Iris pigment epithelial cell (primary cell): ENCODE measurements around the gene CENPQ.
"Not testable (repeated sequence)": the region's sequence is repeated elsewhere in the genome, so short reads cannot be mapped to it uniquely, and the experiment has no call there.

Experiments used
- DNase-seq: peaks from one replicate; pipeline ENCODE4 v3.0.0-alpha.2; 2011; ENCODE audit warnings: low read depth

Gene CENPQ, protein sequence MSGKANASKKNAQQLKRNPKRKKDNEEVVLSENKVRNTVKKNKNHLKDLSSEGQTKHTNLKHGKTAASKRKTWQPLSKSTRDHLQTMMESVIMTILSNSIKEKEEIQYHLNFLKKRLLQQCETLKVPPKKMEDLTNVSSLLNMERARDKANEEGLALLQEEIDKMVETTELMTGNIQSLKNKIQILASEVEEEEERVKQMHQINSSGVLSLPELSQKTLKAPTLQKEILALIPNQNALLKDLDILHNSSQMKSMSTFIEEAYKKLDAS

DNA sequence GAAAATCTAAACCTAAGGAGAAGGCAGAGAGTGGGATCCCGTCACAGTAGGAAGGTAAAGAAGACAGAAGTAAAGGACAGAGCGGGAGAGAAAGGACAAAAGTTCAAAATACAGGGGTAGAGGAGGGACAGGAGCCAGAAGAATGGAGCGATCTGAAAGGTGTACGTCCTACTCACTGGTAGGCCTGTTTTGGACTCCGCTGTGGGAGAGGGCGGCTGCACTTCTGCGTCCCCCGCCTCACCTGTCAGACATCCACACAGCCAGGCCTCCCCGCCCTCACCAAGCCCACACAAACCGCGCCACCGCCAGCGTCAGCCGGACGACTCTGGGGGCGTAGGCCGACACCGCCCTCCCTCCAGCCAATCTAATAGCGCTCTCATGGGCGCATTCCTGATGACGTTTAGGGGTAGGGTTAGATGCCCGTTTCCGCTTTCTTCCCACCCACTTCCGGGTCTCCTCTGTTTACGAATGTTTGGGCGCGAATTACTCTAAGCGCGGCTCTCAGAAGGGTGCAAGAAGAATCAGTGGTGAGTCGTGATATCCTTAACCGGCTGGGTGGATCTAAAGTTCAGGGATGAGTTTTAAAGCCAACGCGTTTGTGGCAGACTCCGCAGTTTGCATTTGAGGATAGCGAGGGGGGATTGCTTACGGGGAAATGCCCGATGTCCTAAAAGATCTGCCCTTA lies at the start of gene CENPQ, which contains the start of gene MMUT:
Gene CENPQ (plus strand): TSS at position 444 of the 685 bp plus-strand sequence. CDS start 6,807 bp downstream, outside the sequence.
Gene MMUT (minus strand): TSS at position 327 of the 685 bp plus-strand sequence. CDS start 3,787 bp downstream, outside the sequence.
- peak; percentile 95 for DNase-seq

DNA sequence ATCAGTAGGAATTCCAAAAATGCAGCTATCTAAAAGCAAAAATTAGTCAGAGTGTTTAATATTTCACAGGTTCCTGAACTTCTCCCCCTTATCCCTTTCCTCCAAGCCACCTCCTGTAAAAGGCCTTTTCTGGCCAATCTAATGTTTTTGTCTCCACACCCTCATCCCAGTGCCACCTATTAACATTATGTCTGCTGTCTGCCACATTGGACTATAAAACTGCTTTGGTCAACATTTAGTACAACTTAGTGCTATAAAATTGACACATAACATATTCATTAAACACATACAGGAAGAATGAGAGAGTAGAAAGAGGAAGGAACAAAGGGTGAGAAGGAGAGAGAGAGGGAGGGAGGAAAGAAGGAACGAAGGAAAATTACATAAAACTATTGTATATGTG lies 47.8 kb upstream of the CENPQ start:
- no peak for DNase-seq

DNA sequence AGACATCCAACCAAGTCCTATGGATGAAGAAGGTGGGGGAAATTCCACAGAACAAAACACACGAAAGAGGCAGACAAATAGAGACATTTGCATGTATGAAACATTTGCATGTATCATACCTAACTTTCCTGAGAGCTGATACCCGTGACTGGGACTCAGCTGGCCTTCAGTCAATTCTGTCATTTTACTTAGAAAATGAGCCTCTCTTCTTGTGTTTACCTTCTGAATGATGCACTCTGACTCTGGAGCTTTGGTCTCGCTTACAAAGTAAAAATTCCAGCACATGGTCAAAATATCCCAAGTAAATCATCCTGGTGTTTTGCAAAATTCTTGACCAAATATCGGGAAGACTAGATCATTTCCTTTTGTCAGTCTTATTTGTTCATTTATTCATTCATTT lies 47.0 kb upstream of the CENPQ start:
- DNase-seq = no peak

DNA sequence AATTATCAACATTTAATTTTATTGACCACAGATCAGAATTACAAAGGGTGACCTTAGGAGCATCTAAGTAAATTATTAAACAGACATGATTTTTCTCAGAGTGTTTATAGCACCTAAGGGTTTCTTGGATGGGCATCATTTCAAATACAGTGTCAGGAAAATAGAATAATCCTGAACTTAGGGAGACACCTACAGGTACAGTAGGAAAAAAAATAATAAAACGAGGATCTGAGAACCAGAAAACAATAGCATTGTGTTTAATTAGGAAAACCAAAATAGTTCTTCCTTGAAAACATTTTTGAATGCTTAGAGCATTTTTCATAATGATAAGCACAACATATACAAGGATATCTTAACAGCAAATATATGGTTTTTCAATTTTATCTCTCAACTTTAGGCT lies 39.4 kb upstream of the CENPQ start:
- no peak for DNase-seq

DNA sequence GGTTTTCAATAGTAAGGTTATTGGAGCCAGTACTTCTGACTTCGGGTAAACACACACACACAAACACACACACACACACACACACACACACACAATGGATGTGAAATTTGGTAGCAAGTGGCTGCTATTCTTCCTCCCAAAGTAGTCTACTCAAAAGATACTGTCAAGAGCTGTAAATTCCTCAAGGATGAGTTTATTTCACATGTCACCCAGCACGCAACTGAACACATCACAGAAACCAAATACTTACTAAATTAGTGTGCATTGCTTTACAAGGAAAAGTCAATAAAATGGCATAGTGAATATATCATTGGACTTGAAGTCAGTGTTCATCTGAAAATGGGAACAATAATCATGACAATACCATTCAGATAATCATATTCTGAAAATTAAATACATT lies 33.0 kb upstream of the CENPQ start:
- DNase-seq = peak; percentile 27

DNA sequence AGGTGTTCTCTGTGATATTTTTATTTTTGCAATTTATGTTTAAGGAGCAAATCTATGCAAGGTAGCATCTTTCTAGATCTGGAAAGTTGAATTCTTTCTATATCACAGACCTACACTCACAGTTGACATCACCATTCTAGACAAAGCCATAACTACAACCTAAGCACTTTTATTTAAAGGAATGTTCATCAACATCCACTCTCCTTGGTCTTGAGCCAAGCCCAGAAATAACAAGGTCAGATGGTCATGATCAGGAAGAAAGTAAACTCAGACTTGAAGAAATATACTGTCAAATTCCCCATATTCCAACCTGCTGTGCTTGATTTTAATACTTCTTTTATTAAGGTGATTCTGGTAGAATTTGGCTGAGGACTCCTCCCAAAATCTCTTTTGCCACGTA lies 32.3 kb upstream of the CENPQ start:
- DNase-seq = peak; percentile 3

DNA sequence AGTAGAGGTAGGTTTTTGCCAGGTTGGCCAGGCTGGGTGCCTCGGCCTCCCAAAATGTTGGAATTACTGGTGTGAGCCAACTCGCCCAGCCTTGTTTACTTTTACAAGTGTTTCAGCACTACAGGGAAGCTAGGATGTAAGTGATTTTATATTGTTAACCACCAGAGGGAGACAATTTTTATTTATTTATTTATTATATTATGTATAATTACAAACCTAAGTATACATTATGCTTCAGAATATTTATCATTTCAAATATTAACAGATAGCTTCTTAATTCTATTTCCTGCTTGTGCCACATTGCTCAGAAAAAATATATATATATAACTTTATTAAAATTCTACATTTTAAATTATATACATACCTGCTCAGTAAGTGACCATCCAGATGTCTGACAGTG lies 9.9 kb upstream of the CENPQ start:
- DNase-seq = peak; percentile 8

DNA sequence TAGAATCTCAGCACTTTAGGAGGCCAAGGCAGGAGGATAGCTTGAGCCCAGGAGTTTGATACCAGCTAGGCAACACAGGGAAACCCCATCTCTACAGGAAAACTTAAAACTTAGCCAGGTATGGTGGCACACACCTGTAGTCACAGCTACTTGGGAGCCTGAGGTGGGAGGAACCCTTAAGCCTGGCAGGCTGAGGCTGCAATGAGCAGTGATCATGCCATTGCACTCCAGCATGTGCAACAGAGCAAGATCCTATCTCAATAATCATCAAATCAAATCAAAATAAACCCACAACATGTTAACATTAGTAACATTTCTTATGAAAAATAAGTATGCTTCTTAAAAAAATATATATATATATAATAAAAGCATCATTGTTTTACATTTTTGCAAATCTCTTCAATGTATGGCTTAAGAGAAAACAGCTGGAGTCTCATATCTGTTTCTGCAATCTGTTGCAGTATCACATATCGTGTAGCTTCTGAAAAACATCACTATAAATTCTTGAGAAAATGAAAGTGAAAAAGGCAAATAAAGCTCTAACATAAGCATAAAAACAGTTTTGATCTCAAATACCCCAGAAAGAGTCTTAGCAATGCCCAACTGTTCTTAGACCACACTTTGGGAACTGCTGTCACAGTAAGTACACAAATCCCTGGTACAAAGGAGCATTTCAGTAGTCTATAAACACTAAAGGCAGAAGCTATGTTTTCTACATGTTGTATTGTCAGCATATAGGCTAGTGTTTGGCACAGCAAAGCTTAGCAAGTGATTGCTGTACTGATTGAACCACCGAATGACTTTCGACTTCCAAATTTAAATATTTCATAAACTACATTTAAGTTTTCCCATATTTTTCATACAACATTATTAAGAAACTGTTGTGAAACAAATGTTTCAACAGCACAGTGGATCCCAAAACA lies 8.1 kb upstream of the CENPQ start:
- no peak for DNase-seq

DNA sequence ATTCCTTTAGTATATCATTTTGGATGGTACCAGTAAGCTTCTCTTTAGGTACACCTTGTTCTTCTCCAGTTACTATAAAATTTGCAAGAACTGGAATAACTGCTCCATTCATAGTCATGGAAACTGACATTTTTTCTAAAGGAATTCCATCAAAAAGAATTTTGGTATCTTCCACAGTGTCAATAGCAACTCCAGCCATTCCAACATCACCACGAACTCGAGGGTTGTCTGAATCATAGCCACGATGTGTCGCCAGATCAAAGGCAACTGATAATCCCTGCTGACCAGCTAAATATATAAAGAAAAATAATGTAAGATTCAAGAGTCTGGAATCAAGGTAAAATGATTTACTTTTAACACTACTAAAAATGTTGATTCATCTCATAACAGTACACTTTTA lies 5.4 kb upstream of the CENPQ start:
- DNase-seq = peak; percentile 35

DNA sequence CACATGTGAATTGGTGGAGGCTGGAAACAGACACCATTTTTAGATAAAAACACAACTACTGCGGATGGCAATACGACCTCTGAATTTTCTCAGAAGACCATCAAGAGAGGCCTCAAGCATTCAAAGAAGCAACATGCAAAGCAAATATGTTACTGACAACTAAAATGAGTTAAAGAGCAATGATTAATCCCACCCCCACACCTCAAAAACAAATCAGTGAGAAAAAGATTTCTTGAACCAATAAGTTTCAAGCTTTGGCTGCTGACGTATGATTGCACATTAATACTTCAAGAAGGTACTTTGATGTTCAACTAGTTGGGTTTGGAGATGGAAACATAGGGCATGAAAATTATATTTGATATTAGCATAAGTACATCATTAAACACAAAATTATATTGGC lies 1.1 kb upstream of the CENPQ start:
- peak; percentile 32 for DNase-seq

DNA sequence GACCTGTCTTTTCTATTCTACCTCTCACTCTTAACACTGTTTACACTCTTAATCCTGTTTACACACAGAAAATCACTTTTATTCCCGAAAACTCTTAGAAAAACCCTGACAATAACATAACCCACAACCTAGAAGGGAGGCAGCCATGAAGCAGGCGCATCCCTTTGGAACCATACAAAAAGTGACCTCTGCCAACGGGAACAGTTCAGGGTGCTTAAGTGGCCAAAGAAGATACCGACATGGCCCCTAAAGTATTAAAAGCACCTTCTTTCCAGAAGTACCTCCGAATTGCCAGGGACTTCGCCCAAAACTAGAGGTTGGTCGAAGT lies 607 bp upstream of the CENPQ start:
- DNase-seq = no peak

DNA sequence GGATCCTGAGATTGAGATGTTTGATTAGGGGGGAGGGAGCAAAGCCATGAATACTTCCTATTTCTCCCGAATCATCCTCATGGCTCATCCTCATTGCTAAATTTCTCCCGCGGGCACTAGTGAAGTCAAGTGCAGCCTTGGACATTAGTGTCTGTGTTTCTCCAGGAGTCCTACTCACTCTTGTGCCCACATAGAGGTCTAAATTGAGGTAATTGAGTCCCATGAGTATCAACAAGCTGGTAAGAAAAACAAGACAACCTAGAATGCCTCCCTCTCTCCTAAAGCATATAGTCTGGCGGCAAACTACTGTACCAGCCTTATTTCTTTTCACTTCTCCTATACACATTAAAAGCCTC lies 420 bp downstream of the CENPQ start:
- DNase-seq = no peak

DNA sequence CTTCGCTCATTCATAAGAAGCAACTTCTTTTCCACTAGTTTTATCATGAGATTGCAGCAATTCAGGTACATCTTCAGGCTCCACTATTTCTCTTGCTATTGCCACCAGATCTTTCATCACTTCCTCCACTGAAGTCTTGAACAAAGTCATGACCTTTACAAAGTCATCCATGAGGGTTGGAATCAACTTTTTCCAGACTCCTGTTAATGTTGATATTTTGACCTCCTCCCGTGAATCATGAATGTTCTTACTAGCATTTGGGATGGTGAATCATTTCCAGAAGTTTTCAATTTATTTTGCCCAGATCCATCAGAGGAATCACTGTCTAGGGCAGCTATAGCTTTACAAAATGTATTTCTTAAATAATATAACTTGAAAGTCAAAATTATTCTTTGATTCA lies 1.5 kb downstream of the CENPQ start:
- no peak for DNase-seq

DNA sequence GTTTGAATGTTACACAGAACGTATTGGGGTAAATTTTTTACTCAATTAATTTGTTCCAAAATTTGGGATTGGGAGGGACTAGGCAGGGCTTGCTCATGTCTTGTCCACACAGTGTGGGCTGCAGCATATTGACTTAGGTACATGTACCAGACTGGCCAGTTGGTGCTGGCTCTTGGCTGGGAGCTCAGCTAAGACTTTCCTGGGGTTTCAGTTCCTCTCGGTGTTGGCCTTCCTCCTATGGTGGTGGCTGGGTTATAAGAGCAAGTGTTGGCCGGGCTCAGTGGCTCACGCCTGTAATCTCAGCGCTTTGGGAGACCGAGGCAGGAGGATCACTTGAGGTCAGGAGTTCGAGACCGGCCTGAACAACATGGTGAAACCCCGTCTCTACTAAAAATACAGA lies 4.9 kb downstream of the CENPQ start:
- no peak for DNase-seq

DNA sequence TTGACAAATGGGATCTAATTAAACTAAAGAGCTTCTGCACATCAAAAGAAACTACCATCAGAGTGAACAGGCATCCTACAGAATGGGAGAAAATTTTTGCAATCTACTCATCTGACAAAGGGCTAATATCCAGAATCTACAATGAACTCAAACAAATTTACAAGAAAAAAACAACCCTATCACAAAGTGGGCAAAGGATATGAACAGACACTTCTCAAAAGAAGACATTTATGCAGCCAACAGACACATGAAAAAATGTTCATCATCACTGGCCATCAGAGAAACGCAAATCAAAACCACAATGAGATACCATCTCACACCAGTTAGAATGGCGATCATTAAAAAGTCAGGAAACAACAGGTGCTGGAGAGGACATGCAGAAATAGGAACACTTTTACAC lies 13.4 kb downstream of the CENPQ start:
- not testable (repeated sequence) for DNase-seq

DNA sequence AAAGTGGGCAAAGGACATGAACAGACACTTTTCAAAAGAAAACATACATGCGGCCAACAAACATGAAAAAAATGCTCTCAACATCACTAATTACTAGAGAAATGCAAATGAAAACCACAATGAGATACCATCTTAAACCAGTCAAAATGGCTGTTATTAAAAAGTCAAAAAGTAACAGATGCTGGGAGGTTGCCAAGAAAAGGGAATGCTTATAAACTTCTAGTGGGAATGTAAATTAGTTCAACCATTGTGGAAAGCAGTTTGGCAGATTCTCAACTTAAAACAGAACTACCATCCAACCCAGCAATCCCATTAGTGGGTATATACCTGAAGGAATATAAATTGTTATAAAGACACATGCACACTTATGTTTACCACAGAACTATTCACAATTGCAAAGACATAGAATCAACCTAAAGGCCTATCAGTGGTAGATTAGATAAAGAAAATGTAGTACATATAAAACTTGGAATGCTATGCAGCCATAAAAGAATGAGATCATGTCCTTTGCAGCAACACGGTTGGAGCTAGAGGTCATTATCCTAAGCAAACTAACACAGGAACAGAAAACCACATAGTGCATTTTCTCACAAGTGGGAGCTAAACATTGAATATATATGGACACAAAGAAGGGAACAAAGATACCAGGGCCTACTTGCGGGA lies 16.3 kb downstream of the CENPQ start:
- DNase-seq = peak; percentile 15

DNA sequence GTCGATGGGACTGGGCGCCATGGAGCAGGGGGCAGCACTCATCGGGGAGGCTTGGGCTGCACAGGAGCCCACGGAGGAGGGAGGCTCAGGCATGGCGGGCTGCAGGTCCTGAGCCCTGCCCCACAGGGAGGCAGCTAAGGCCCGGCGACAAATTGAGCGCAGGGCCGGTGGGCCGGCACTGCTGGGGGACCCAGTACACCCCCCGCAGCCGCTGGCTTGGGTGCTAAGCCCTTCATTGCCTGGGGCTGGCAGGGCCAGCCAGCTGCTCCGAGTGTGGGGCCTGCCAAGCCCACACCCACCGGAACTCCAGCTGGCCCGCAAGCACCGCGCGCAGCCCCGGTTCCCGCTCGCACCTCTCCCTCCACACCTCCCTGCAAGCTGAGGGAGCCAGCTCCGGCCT lies 18.7 kb downstream of the CENPQ start:
- not testable (repeated sequence) for DNase-seq

DNA sequence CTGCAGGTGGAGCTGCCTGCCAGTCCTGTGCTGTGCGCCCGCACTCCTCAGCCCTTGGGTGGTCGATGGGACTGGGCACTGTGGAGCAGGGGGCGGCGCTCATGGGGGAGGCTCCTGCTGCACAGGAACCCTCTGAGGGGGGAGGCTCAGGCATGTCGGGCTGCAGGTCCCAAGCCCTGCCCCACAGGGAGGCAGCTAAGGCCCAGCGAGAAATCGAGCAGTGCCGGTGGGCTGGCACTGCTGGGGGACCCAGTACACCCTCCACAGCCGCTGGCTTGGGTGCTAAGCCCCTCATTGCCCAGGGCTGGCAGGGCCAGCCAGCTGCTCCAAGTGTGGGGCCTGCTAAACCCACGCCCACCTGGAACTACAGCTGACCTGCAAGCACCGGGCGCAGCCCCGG lies 20.2 kb downstream of the CENPQ start:
- DNase-seq = not testable (repeated sequence)

DNA sequence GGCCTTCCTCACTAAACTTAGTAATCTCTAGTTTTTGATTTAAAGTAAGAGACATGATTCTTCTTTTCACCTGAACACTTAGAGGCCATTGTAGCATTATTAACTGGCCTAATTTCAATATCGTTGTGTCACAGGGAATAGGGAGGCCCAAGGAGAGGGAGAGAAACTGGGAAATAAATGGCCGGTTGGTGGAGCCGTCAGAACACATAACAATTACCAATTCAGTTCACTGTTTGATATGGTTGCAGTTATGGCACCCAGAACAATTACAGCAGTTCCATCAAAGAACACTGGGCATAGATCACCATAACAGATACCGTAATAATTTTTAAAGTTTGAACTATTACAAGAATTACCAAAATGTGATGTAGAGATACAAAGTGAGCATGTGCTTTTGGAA lies 27.5 kb downstream of the CENPQ start:
- DNase-seq = no peak

DNA sequence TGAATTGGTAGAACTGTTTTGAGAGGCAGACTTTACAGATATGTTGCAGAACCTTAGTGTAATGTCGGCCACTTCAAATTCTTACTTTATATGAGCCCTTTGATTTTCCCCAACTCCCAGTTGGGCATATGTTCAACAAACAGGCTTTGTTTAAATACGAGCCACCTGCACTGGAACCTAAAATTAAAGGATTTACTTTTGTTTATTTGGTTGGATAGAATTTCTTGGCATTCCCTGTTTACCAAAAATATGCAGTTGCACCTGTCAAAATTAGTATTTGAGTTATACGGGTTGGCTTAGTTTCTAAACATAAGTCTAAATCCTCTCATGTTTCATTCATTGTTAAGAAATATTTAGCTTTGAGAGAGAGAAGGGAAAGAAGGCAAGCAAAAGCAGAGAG lies 34.1 kb downstream of the CENPQ start:
- DNase-seq = no peak

DNA sequence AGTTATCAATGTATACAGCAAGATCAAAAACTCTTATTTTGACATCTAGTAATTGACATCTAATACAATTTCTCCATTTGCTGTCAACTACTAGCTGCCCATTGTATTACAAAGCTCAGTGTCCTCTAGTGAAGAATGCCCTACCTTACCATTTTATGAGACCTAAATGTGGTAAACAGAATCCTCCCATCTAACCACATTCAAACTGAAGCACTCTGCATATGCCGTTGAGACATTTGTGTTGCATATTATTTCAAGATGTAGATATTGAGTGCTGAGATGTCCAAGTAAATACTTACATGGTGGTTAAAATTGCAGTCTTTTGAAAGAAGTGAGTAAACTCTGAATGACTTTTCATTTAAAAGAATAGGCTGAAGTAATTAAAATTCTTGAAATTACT lies 36.0 kb downstream of the CENPQ start:
- DNase-seq = no peak

DNA sequence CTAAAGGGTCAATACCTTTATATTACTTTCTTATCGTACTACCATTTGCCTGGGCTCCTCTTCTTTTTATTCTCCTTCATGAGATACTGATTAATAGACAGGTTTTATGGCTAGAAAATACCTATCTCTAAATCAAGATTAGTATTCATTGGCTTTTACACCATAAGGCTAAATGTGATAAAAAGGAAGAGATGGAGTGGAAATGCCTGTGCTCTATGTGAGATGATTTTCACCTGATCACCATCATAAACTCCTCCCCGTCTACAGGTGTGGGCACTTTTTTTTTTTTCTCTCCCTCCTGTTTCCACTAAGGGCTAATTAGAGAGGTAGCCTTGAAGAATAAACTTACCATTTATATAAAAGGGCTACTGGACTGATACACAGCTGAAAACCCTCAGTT lies 36.5 kb downstream of the CENPQ start, which contains the start of gene GLYATL3:
Gene GLYATL3 (plus strand): TSS at position 301 of the 400 bp plus-strand sequence. CDS start 12,068 bp downstream, outside the sequence.
- DNase-seq = no peak
